ENCODE data around the gene FMN1.

Gene FMN1

DNA sequence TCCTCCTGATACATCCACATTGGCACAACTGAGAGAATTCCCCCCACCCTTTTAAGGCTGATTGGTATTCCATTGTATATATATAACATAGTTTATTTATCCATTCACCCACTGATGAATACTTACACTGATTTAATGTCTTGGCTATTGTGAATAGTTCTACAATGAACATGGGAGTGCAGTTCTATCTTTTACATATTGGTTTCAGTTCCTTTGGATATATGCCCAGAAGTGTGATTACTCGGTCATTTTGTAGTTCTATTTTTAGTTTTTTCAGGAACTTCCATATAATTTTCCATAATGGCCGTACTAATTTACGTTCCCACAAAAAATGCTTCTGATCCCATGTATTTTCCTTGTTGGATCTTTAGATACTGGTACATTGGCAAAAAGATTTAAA is 135.3 kb downstream of the FMN1 start:
- no peak for DNase-seq (ENCODE audit: low spot score)

DNA sequence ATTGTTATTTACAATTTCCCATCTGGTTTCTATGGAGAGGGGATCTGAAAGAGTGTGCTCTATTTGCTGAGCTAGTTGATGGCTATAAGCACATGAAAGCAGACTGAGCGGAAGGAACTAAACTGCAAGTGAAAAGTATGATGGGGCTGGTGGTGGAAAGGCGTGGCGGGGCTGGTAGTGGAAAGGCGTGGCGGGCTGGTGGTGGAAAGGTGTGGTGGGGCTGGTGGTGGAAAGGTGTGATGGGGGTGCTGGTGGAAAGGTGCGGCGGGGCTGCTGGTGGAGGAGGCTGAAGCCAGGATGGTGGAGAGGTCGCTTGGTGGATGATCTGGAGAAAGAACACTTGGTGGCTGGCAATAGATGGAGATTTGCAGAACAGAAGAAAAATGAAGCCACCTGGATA is 136.7 kb downstream of the FMN1 start:
- no peak for DNase-seq (ENCODE audit: low spot score)

- DNase-seq (ENCODE audit: low spot score) = no peak
These were observed 138.6 kb downstream of the FMN1 start for GRCh38 chr15:33055962-33056361.

DNA sequence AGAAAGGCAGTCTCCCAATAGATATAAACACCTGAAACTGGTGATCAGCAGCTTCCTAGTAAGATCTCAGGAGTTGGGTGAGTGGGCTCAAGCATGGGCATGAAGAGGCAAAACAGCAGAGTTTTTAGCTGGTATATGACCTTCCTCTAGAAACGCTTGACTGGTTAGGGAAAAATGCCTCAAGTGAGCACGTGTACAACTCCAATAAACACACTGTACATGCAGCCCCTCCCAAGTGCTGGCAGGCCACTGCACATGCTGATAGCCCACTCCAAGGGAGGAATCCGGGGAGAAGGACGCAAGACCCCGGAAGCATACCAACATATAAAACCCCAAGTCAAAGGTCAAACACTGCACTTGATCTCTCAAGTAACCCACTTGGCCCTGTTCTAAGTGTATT is 143.0 kb downstream of the FMN1 start:
- DNase-seq (ENCODE audit: low spot score) = no peak

DNA sequence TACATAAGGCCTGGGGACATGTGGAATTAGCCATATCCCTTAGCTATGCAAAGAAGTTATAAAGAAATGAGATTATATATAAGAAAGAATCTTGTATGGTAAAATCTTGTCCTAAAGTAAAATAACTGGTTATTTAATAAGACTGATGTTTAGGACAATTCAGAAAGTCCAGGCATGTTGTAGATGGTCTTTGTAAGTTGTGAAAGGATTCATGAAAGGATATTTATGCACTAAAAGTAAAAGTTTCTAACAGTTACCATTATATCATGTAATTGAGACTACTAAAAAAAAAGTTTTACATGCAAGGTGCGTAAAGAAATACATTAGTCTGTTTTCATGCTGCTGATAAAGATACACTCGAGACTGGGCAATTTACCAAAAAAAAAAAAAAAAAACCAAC is 146.3 kb downstream of the FMN1 start:
- DNase-seq (ENCODE audit: low spot score) = no peak

DNA sequence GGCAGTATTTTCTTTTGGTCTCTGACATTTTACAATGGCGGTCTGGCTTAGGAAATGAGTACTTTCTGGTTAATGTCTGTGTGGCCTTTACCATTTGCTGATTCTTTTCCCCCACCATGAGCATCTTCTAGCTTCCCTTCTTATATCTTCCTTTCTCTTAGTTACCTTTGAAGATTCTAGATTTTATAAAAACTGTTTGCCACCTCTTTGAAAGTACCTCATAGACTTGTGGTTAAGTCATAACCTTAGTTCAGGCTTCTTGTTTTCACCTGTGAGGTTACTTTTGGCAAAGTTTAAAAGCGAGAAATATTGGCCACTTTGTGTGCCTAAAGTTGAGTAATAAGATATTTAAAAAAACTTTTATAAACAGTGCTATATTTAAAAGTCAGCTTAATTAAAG is 147.4 kb downstream of the FMN1 start:
- no peak for DNase-seq (ENCODE audit: low spot score)

GRCh38 chr15:33046329-33046728 is 148.2 kb downstream of the FMN1 start:
- no peak for DNase-seq (ENCODE audit: low spot score)

- no peak for DNase-seq (ENCODE audit: low spot score)
These were observed 149.3 kb downstream of the FMN1 start for GRCh38 chr15:33045066-33045810.

DNA sequence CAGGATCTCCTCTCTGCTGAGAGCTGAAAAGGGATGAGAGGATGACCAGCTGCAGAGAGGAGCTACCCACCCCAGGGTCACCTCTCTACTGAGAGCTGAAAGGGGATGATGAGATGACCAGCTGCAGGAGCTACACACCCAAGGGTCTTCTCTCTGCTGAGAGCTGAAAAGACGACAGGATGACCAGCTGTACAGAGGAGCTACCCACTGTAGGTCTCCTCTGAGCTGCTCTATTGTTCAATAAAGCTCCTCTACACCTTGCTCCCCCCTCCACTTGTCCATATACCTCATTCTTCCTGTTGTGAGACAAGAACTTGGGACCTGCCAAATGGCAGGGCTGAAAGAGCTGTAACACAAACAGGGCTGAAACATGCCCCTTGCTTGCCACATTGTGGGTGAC is 149.9 kb downstream of the FMN1 start:
- no peak for DNase-seq (ENCODE audit: low spot score)

- DNase-seq (ENCODE audit: low spot score) = no peak
These were observed 150.9 kb downstream of the FMN1 start for GRCh38 chr15:33043636-33044035.

GRCh38 chr15:33040496-33040895 is 154.0 kb downstream of the FMN1 start:
- DNase-seq (ENCODE audit: low spot score) = no peak

DNA sequence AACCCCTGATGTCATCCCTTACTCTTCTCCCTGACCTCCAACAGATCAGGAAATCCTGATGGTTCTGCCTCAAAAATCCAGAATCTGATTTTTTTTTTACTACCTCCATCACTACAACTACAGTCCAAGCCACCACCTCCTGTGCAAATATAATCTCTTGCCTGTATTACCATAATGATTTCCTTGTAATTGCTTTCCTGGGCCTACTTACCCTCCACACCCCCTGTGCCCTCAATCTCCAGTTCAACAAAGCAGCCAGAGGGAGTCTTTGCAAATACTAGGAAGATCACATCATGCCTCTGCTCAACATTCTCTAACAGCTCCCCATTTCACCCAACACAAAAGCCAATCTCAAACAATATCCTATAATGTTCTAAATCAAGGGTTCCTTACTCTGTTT is 159.9 kb downstream of the FMN1 start:
- DNase-seq (ENCODE audit: low spot score) = no peak

GRCh38 chr15:33032053-33032452 is 162.5 kb downstream of the FMN1 start:
- no peak for DNase-seq (ENCODE audit: low spot score)

DNA sequence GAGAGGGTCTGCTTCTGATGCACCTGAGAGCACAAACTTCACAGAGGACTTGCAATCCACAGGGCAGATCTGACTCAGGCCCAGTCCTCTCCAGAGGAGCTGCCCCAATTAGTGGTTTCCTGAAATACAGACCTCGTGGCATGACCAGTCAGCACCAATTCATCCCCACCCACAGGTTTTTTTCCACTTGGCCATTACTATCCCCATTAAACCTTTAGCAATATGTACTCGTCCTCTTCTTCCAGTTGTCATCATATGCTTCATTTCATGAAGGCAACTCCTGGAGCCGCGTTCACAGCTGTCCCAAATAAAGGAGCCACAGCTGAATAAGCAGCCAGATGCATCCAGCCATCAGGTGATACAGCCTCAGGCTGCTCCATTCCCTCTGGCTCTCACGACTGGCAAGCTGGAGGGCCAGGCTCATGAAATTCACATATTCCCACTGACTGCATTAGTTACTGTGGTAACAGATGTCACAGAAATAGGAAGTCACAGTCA is 163.1 kb downstream of the FMN1 start:
- DNase-seq (ENCODE audit: low spot score) = no peak

DNA sequence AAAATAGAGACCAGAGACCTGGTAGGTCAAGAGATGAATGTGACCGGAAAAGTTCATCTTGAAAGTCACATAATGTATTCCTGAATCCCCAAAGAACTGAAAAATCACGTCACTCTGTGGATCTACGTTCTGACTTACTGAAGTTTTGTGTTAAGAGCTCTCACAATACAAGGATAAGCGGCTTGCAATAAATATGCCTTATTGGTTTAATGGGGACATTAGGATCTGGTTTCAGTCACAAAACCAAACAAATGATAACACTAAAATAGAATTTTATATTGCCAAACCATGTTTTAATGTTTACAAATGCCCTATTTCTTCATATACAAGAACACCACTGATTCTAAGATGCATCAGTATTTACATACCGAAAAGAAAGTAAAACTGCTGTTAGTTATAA is 164.2 kb downstream of the FMN1 start:
- DNase-seq (ENCODE audit: low spot score) = no peak

DNA sequence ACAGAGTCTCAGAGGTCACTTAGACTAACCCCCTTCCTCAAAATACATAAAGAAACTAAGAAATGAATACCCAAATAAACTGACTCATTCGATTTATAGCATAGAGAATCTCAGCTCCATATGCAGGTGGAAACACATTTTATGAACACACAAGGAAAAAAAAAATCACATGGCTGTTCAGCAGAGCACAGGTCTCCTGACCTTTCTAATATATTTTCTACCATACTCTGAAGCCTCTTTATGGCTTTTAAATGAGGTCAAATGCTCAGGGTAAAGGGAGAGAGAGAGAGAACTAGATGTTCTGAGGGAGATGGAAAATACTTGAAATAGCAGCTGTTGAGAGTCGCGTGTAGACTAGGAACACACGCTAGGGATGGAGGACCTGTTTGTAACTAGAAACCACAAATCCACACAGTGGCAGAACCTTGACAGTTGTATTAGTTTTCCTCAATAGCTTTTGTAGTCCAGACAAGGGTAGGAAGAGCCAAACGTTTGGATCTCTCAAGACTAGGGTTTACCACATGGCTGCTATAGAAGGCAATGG is 165.3 kb downstream of the FMN1 start:
- DNase-seq (ENCODE audit: low spot score) = no peak

DNA sequence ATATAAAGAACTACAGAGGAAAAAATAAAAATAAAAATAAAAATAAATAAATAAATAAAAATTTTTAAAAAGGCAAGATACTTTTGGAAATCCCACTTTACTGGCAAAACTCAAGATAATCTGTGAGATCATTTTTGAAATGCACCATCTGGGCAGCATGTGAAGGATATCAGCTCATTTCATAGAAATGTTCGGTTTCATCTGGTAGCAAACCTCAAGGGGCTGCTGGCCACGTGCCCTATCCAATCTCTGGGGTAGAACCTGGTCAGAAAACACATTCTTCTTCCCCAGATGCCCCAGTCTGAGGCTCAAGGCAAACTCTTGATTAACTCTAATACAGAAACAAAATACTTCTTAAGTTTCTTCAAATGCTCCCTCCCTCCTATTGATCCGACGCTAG is 166.0 kb downstream of the FMN1 start:
- no peak for DNase-seq (ENCODE audit: low spot score)

DNA sequence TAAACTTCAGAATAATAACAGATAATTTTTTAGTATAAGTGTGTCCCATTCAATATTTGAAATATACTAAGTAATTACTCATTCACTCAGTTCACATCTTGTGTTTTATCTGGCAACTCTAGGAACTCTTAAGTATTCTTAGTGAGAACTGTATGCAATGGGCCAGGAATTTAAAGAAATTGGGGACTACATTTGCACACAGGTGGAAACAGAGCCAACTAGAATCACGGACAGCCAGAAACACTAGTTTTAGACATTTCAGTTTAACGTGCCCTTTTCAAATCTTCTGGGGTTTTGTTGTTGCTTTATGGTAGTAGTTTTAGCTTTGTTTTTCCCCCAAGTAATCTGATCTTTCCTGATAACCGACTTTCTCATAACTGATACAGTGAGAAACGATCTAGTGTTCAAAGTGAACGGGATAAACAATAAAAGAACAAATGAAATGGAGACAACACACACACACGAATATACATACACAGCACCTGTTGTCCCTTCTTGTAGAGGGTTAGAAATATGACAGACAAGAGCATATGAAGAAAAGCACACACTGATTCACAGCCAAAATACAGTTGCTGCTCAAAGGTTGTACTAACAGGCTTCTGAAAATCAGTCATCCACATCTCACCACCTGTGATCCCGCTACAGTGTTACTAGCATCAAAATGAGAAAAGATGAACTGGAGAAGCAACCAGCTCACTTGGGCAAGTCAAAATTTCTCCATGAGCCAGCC is 167.0 kb downstream of the FMN1 start:
- DNase-seq (ENCODE audit: low spot score) = no peak

DNA sequence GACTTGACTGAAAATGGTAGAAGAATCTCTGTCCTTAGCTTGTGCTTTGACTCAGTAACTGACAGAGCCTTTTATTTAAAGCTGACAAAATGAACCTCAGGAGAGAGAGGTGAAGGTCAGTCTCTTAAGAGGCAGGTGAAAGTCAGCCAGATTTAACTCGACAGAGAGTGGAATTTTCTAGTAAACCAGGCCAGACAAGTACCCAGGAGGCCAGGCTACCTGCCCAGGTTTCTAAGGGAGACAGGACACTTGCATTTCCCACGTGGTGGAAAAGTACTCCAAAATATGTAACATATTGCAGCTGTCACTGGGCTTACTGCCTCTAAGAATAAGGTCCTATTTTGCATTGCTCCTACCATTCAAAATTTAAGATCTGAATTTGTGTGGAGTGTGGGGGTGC is 167.9 kb downstream of the FMN1 start:
- DNase-seq (ENCODE audit: low spot score) = no peak

- DNase-seq (ENCODE audit: low spot score) = peak; percentile 73
These were observed 171.9 kb downstream of the FMN1 start for GRCh38 chr15:33022629-33023028.

DNA sequence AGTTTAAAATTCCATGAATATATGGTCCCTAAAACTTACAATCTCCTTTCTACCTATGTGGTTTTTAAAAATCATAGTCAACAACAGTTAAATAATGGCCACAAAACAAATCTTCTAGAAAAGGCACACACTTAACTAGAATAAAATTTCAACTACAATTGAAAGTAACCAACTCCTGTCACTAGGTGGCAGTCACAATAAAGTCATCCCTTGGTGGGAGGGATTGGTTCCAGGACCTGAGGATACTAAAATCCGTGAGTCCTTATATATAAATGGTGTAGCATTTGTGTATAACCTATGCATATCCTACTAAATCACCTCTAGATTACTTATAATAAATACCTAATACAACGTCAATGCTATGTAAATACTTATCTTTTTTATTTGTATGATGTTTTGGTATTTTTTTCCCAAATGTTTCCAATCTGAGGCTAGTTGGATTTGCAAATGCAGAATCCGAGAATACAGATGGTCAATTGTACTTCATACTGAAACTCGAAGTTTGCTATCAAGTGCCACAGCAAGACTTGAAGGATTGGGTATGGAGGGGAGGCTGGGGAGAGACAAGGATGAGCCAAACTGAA is 172.6 kb downstream of the FMN1 start:
- DNase-seq (ENCODE audit: low spot score) = no peak

DNA sequence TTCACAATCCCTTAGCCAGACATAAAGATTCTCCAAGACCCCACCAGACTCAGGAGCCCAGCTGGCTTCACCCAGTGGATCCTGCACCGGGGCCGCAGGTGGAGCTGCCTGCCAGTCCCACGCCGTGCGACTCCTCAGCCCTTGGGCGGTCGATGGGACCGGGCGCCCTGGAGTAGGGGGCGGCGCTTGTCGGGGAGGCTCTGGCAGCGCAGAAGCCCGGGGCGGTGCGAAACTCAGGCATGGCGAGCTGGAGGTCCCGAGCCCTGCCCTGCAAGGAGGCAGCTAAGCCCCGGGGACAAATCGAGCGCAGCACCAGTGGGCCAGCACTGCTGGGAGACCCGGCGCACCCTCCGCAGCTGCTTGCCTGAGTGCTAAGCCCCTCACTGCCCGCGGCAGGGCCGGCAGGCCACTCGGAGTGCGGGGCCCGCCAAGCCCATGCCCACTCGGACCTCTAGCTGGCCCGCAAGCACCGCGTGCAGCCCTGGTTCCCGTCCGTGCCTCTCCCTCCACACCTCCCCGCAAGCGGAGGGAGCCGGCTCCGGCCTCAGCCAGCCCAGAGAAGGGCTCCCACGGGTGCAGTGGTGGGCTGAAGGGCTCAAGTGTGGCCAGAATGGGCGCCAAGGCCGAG is 175.0 kb downstream of the FMN1 start:
- DNase-seq (ENCODE audit: low spot score) = no peak
